Stimulated activated naive CD4-positive, alpha-beta T cell (primary cell): ENCODE results near the gene GSPT1.
A peak's percentile ranks its signal among the peaks of the same experiment; 100 is the strongest.
"Not testable (repeated sequence)": the region's sequence is repeated elsewhere in the genome, so short reads cannot be mapped to it uniquely, and the experiment has no call there.

Experiments
- DNase-seq, 6 experiments: peaks; one replicate each; lab custom pipeline; 2025; lab: John Stamatoyannopoulos, UW

Gene GSPT1

GRCh38 chr16:11857161-11857560 lies 58.6 kb downstream of the GSPT1 start:
- DNase-seq = no peak

- DNase-seq = no peak
Measured at GRCh38 chr16:11852092-11852809, 63.5 kb downstream of the GSPT1 start.

GRCh38 chr16:11851294-11852091 lies 64.3 kb downstream of the GSPT1 start, which contains the start of gene RSL1D1:
Gene RSL1D1, minus strand, starts transcription at chr16:11851542. Its CDS starts 30 bp downstream, at chr16:11851512.
- peak; percentile 86 to 97 (median 89) for DNase-seq

- DNase-seq = no peak
Measured at GRCh38 chr16:11848842-11849241, 66.9 kb downstream of the GSPT1 start.

GRCh38 chr16:11844499-11844898 lies 71.3 kb downstream of the GSPT1 start:
- DNase-seq = no peak

- no peak for DNase-seq
Measured at GRCh38 chr16:11843861-11844260, 71.9 kb downstream of the GSPT1 start.

- no peak for DNase-seq
Measured at GRCh38 chr16:11843206-11843605, 72.5 kb downstream of the GSPT1 start.

GRCh38 chr16:11841026-11841425 lies 74.7 kb downstream of the GSPT1 start:
- no peak for DNase-seq

GRCh38 chr16:11836650-11837244 lies 79.0 kb downstream of the GSPT1 start:
- no peak for DNase-seq

GRCh38 chr16:11835891-11836649 lies 79.7 kb downstream of the GSPT1 start:
- no peak for DNase-seq

GRCh38 chr16:11835309-11835708 lies 80.4 kb downstream of the GSPT1 start:
- DNase-seq = no peak

GRCh38 chr16:11833951-11834695 lies 81.6 kb downstream of the GSPT1 start:
- no peak for DNase-seq

GRCh38 chr16:11828696-11829095 lies 87.1 kb downstream of the GSPT1 start:
- no peak for DNase-seq

GRCh38 chr16:11825520-11826165 lies 90.1 kb downstream of the GSPT1 start:
- not testable (repeated sequence) for DNase-seq

- DNase-seq = no peak
Measured at GRCh38 chr16:11824362-11824761, 91.4 kb downstream of the GSPT1 start.

GRCh38 chr16:11823645-11824044 lies 92.1 kb downstream of the GSPT1 start:
- DNase-seq = not testable (repeated sequence)

GRCh38 chr16:11819798-11820197 lies 96.0 kb downstream of the GSPT1 start:
- no peak for DNase-seq

GRCh38 chr16:11818970-11819369 lies 96.8 kb downstream of the GSPT1 start:
- not testable (repeated sequence) for DNase-seq
